Measurements from ENCODE around the gene SPO11. TPM values are rescaled to one million over a fixed set of nuclear protein-coding genes. Genes with fewer than 3 reads are reported as not detected.

The SPO11 gene
- total RNA-seq, 1 experiment from 2014 or later: not detected

- Histone ChIP-seq H3K9me2 (ENCODE audit: insufficient read depth) (no peaks in the 10 kb centered on the region), H3K9me3 (ENCODE audit: insufficient read depth, low read depth) (no peaks in the 10 kb centered on the region), H3K36me3 (ENCODE audit: low read depth) (no peaks in the 10 kb centered on the region), H3K4me1 (replicated peaks; ENCODE audit: insufficient read depth) (peaks cover 11% of the 10 kb centered on the region), H3K79me2 (ENCODE audit: low read depth) (no peaks in the 10 kb centered on the region), H3K4me3 (no peak overlapping the region), H2AFZ (no peak overlapping the region), H3K4me2 (no peak overlapping the region), H3K27ac (no peak overlapping the region), H3K27me3 (ENCODE audit: insufficient read depth, low read depth) (no peaks in the 10 kb centered on the region), H4K20me1 (ENCODE audit: insufficient read depth) (0 out of 2 replicates have a peak, but pooled peaks cover 2% of the 10 kb centered on the region), H3F3A (ENCODE audit: insufficient read depth, low read depth) (peaks cover 13% of the 10 kb centered on the region; the same call in 1 of the 2 replicates)
- TF ChIP-seq, protein P1, sequence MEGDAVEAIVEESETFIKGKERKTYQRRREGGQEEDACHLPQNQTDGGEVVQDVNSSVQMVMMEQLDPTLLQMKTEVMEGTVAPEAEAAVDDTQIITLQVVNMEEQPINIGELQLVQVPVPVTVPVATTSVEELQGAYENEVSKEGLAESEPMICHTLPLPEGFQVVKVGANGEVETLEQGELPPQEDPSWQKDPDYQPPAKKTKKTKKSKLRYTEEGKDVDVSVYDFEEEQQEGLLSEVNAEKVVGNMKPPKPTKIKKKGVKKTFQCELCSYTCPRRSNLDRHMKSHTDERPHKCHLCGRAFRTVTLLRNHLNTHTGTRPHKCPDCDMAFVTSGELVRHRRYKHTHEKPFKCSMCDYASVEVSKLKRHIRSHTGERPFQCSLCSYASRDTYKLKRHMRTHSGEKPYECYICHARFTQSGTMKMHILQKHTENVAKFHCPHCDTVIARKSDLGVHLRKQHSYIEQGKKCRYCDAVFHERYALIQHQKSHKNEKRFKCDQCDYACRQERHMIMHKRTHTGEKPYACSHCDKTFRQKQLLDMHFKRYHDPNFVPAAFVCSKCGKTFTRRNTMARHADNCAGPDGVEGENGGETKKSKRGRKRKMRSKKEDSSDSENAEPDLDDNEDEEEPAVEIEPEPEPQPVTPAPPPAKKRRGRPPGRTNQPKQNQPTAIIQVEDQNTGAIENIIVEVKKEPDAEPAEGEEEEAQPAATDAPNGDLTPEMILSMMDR (conservative IDR thresholded peaks at IDR 0.05): no peak
- TF ChIP-seq EZH2 (IDR thresholded peaks at IDR 0.05; ENCODE audit: low read depth): no peak
- no TSS peak for BruUV-seq (replicated peaks)
- intact Hi-C loops (cut with micrococcal nuclease; ENCODE audit: unreplicated experiment): no loop called here
- ChIA-PET POLR2A (ENCODE audit: unreplicated experiment) (no interaction called here), CTCF (interaction anchor here (0.5 kb wide), 1 partner anchor 807 kb away, joined by 3 read pairs; no protein-coding TSS in a partner anchor)
- DNase-seq: no peak
Observed at GRCh38 chr20:57387463-57387862, 57.9 kb downstream of the SPO11 start.

GRCh38 chr20:57387945-57388371 is 58.4 kb downstream of the SPO11 start:
- Histone ChIP-seq H2AFZ (no peak overlapping the region), H3K36me3 (ENCODE audit: low read depth) (no peaks in the 10 kb centered on the region), H3K9me2 (ENCODE audit: insufficient read depth) (no peaks in the 10 kb centered on the region), H3K9me3 (ENCODE audit: insufficient read depth, low read depth) (no peaks in the 10 kb centered on the region), H3K4me2 (no peak overlapping the region), H3K4me1 (replicated peaks; ENCODE audit: insufficient read depth) (peaks cover 12% of the 10 kb centered on the region), H3K27me3 (ENCODE audit: insufficient read depth, low read depth) (no peaks in the 10 kb centered on the region), H4K20me1 (ENCODE audit: insufficient read depth) (0 out of 2 replicates have a peak, but pooled peaks cover 7% of the 10 kb centered on the region), H3K27ac (no peak overlapping the region), H3K4me3 (no peak overlapping the region), H3K79me2 (ENCODE audit: low read depth) (no peaks in the 10 kb centered on the region), H3F3A (ENCODE audit: insufficient read depth, low read depth) (peaks cover 13% of the 10 kb centered on the region; the same call in 1 of the 2 replicates)
- CTCF ChIA-PET: no interaction called here
- no TSS peak for BruUV-seq (replicated peaks)
- DNase-seq: no peak
- intact Hi-C loops (cut with micrococcal nuclease; ENCODE audit: unreplicated experiment): no loop called here
- TF ChIP-seq, protein P1 (conservative IDR thresholded peaks at IDR 0.05): no peak
- TF ChIP-seq EZH2 (IDR thresholded peaks at IDR 0.05; ENCODE audit: low read depth): no peak
- POLR2A ChIA-PET (ENCODE audit: unreplicated experiment): no interaction called here

DNA sequence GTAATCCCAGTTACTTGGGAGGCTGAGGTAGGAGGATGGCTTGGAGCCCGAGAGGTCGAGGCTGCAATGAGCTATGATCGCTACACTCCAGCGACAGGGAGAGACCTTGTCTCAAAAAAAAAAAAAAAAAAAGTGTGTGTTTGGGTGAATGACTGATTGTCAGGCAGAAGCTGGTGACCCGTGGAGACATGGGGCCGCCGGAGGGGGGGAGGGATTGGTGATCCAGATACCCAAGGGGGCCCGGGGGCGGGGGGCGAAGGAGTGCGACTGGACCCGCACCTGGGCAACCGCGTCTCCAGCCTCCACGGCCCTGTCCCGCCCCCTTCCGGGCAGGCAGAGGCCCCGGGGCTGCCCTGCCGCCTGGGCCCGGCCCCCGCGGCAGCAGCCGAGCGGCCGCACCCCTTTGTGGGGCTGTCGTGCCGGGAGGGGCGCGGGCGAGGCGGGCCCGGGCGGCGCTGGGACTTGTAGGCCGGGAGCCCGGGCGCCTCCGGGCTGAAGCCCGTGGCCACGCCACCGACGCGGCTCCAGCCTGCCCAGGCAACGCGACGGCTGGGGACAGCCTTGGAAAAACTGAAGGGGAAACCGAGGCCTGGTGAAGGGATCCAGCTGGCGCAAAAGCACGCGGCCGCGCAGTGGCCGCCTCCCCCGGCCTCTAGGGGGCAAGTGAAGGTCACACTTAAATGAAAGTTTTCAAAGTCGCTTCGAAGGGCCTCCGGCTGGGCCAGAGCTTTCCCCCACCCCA is 59.5 kb downstream of the SPO11 start:
- POLR2A ChIA-PET (ENCODE audit: unreplicated experiment): interaction anchor here (0.6 to 0.7 kb wide), 3 partner anchors 47 to 247 kb away, joined by 8 to 43 read pairs (median 15); no protein-coding TSS in a partner anchor
- CTCF ChIA-PET: interaction anchor here (0.5 to 1.1 kb wide), 5 partner anchors 13 to 1255 kb away, joined by 5 to 7 read pairs (median 6); no protein-coding TSS in a partner anchor
- H3K4me3 ChIP-seq: peak overlapping the region; percentile 58

More for the DNA sequence above, 59.5 kb downstream of the SPO11 start:
- Histone ChIP-seq H2AFZ (peak overlapping the region; percentile 75), H3F3A (ENCODE audit: insufficient read depth, low read depth) (peaks cover 13% of the 10 kb centered on the region; the same call in 1 of the 2 replicates), H3K27me3 (ENCODE audit: insufficient read depth, low read depth) (no peaks in the 10 kb centered on the region), H4K20me1 (ENCODE audit: insufficient read depth) (0 out of 2 replicates have a peak, but pooled peaks cover 7% of the 10 kb centered on the region), H3K79me2 (ENCODE audit: low read depth) (no peaks in the 10 kb centered on the region), H3K36me3 (ENCODE audit: low read depth) (no peaks in the 10 kb centered on the region), H3K9me2 (ENCODE audit: insufficient read depth) (no peaks in the 10 kb centered on the region), H3K9me3 (ENCODE audit: insufficient read depth, low read depth) (no peaks in the 10 kb centered on the region), H3K4me2 (peak overlapping the region; percentile 86), H3K27ac (no peak overlapping the region), H3K4me1 (replicated peaks; ENCODE audit: insufficient read depth) (peaks cover 12% of the 10 kb centered on the region)
- peak; percentile 68 to 90 for DNase-seq
- no TSS peak for BruUV-seq (replicated peaks)
- intact Hi-C loops (cut with micrococcal nuclease; ENCODE audit: unreplicated experiment): no loop called here
- TF ChIP-seq, protein P1 (conservative IDR thresholded peaks at IDR 0.05): no peak
- TF ChIP-seq EZH2 (IDR thresholded peaks at IDR 0.05; ENCODE audit: low read depth): no peak
